ENCODE data around the gene CXCR3. TPM values are rescaled to one million over a fixed set of nuclear protein-coding genes. Genes with fewer than 3 reads are reported as not detected.

The CXCR3 gene
- total RNA-seq, 1 experiment from 2014 or later: not detected

Other genes starting within 250 kb of the CXCR3 start
- gene OGT, start 85.4 kb downstream of the CXCR3 start, total RNA-seq (2014; rRNA removed; shearing (Covaris generic)): 32.4 and 44.0 TPM in 2 replicates
- gene GCNA, start 40.1 kb downstream of the CXCR3 start, total RNA-seq (2014; rRNA removed; shearing (Covaris generic)): 0.03 and 0.29 TPM in 2 replicates
- 0.57 TPM in 1 of 2 replicates, not detected in the other for gene CXorf49, start 99.8 kb upstream of the CXCR3 start, total RNA-seq (2014; rRNA removed; shearing (Covaris generic))
- 0.57 TPM in 1 of 2 replicates, not detected in the other for gene CXorf49B, start 144.8 kb upstream of the CXCR3 start, total RNA-seq (2014; rRNA removed; shearing (Covaris generic))